SK-N-SH treated with all-trans-retinoic acid at 6 μM for 48 hours (cell line): ENCODE results near the gene ZNF773.

Source experiments
- ATAC-seq: fragments of 200-7000 bp; cut with Tn5 transposase; 3 replicates; pipeline ENCODE4 v1.9.1; 2020; ENCODE audit warnings: mild to moderate bottlenecking, moderate library complexity
- BACH2 ChIP-seq: fragments of 250-450 bp; sonication (Bioruptor Pico); IDR thresholded peaks from 2 replicates; pipeline ENCODE4 v1.9.0; 2021; ENCODE audit warnings: mild to moderate bottlenecking, borderline replicate concordance
- CREB5 ChIP-seq: fragments of 250-450 bp; sonication (Bioruptor Pico); IDR thresholded peaks from 2 replicates; pipeline ENCODE4 v1.5.1; 2020; ENCODE audit warnings: low read depth, mild to moderate bottlenecking, moderate library complexity
- CSDC2 ChIP-seq: fragments of 250-450 bp; sonication (Bioruptor Pico); IDR thresholded peaks from 2 replicates; pipeline ENCODE4 v1.5.0; 2020; ENCODE audit warnings: mild to moderate bottlenecking, moderate library complexity
- ESRRG ChIP-seq: fragments of 250-450 bp; sonication (Bioruptor Pico); IDR thresholded peaks from 2 replicates; pipeline ENCODE4 v1.6.1; 2021; ENCODE audit warnings: mild to moderate bottlenecking
- ISL1 ChIP-seq: fragments of 250-450 bp; sonication (Bioruptor Pico); IDR thresholded peaks from 2 replicates; pipeline ENCODE4 v2.1.2; 2022; ENCODE audit warnings: mild to moderate bottlenecking, moderate library complexity
- PATZ1 ChIP-seq: fragments of 250-450 bp; sonication (Bioruptor Pico); IDR thresholded peaks from 2 replicates; pipeline ENCODE4 v1.8.0; 2020; ENCODE audit warnings: mild to moderate bottlenecking, moderate library complexity, borderline replicate concordance
- POU6F1 ChIP-seq: fragments of 250-450 bp; sonication (Bioruptor Pico); IDR thresholded peaks from 2 replicates; pipeline ENCODE4 v1.8.0; 2021; ENCODE audit warnings: low read depth, mild to moderate bottlenecking, moderate library complexity, borderline replicate concordance
- RARB ChIP-seq: fragments of 250-450 bp; sonication (Bioruptor Pico); IDR thresholded peaks from 2 replicates; pipeline ENCODE4 v1.8.0; 2021; ENCODE audit warnings: mild to moderate bottlenecking, moderate library complexity
- SNAI2 ChIP-seq: fragments of 250-450 bp; sonication (Bioruptor Pico); IDR thresholded peaks from 2 replicates; pipeline ENCODE4 v1.5.0; 2020; ENCODE audit warnings: mild to moderate bottlenecking, moderate library complexity
- TOX ChIP-seq: fragments of 250-450 bp; sonication (Bioruptor Pico); IDR thresholded peaks from 2 replicates; pipeline ENCODE4 v1.8.0; 2021; ENCODE audit warnings: mild to moderate bottlenecking, moderate library complexity, borderline replicate concordance
- TSHZ2 ChIP-seq: fragments of 250-450 bp; sonication (Bioruptor Pico); IDR thresholded peaks from 2 replicates; pipeline ENCODE4 v1.5.0; 2020; ENCODE audit warnings: mild to moderate bottlenecking, moderate library complexity
- ZC3H10 ChIP-seq: fragments of 250-450 bp; sonication (Bioruptor Pico); IDR thresholded peaks from 2 replicates; pipeline ENCODE4 v1.5.1; 2021; ENCODE audit warnings: mild to moderate bottlenecking, moderate library complexity
- ZFP3 ChIP-seq: fragments of 250-450 bp; sonication (Bioruptor Pico); IDR thresholded peaks from 2 replicates; pipeline ENCODE4 v1.5.0; 2020; ENCODE audit warnings: mild to moderate bottlenecking, moderate library complexity
- ZFP30 ChIP-seq: fragments of 450-650 bp; formaldehyde crosslinking; IDR thresholded peaks from 2 replicates; pipeline ENCODE4 v1.5.0; 2022; ENCODE audit warnings: mild to moderate bottlenecking, moderate library complexity
- ZNF565 ChIP-seq: fragments of 450-650 bp; formaldehyde crosslinking; conservative IDR thresholded peaks from 2 replicates; pipeline ENCODE4 v1.5.0; 2020; ENCODE audit warnings: low read depth, mild to moderate bottlenecking, moderate library complexity
- ZNF70 ChIP-seq: fragments of 450-650 bp; formaldehyde crosslinking; IDR thresholded peaks from 2 replicates; pipeline ENCODE4 v1.5.0; 2020; ENCODE audit warnings: mild to moderate bottlenecking, moderate library complexity
- ZNF8 ChIP-seq: fragments of 450-650 bp; formaldehyde crosslinking; IDR thresholded peaks from 2 replicates; pipeline ENCODE4 v1.5.0; 2020; ENCODE audit warnings: mild to moderate bottlenecking, moderate library complexity

ZNF773 gene

GRCh38 chr19:57506163-57506562, 6.4 kb downstream of the ZNF773 start:
- no peak for ATAC-seq
- TF ChIP-seq ZNF8 (CRISPR knock-in tag), result no peak
- no peak for TF ChIP-seq ZFP3 (CRISPR knock-in tag)
- TF ChIP-seq TSHZ2, result no peak
- no peak for TF ChIP-seq ISL1
- no peak for TF ChIP-seq PATZ1

- TF ChIP-seq BACH2 (CRISPR knock-in tag) (no peak), PATZ1 (no peak), TSHZ2 (no peak), POU6F1 (CRISPR knock-in tag) (no peak), RARB (CRISPR knock-in tag) (no peak), ZC3H10 (CRISPR knock-in tag) (no peak), ZNF70 (CRISPR knock-in tag) (no peak), SNAI2 (no peak), TOX (CRISPR knock-in tag) (no peak), ZNF565 (CRISPR knock-in tag) (no peak)
- ATAC-seq, result no peak
Observed at GRCh38 chr19:57511484-57511883, 11.7 kb downstream of the ZNF773 start.

GRCh38 chr19:57512845-57513244, 13.1 kb downstream of the ZNF773 start:
- no peak for ATAC-seq
- no peak for TF ChIP-seq POU6F1 (CRISPR knock-in tag)
- no peak for TF ChIP-seq RARB (CRISPR knock-in tag)
- no peak for TF ChIP-seq ISL1
- no peak for TF ChIP-seq CSDC2 (CRISPR knock-in tag)
- TF ChIP-seq ZFP30 (CRISPR knock-in tag), result no peak
- TF ChIP-seq SNAI2, result no peak
- TF ChIP-seq ZNF8 (CRISPR knock-in tag), result no peak
- no peak for TF ChIP-seq ZNF70 (CRISPR knock-in tag)
- no peak for TF ChIP-seq ZC3H10 (CRISPR knock-in tag)
- no peak for TF ChIP-seq CREB5
- TF ChIP-seq ESRRG, result no peak
- no peak for TF ChIP-seq PATZ1
- no peak for TF ChIP-seq TSHZ2
